ENCODE data around the gene FAM240A. TPM values are rescaled to one million over a fixed set of nuclear protein-coding genes. Genes with fewer than 3 reads are reported as not detected.

The FAM240A gene
- total RNA-seq, 1 experiment from 2014 or later = not detected

GRCh38 chr3:46667657-46668056 is 55.3 kb downstream of the FAM240A start:
- no peak for DNase-seq (ENCODE audit: low read depth)
- in situ Hi-C loops (cut with HindIII; ENCODE audit: low pct_unique_long_range_greater_than_20kb, low sequenced_read_pairs) = no loop called here

DNA sequence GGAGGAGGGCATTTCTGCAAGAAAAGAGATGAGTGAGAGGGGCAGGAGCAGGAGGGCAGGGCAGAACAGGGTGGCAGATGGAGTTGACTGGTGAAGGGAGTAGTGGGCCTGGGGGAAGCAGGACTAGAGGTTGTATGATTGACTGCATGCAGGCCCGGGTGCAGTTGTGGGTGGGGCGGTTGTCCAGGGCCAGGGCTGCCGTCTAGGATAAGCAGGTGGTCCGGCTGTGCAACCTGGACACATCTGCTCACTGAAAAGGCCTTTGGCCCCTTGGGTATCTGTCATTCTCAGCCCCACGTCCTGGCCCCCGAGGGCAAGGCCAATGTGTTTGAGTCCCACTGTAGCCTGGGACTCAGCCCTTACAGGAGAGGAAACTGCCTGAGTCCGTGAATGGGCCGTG is 55.8 kb downstream of the FAM240A start:
- in situ Hi-C loops (cut with HindIII; ENCODE audit: low pct_unique_long_range_greater_than_20kb, low sequenced_read_pairs) = no loop called here
- no peak for DNase-seq (ENCODE audit: low read depth)

DNA sequence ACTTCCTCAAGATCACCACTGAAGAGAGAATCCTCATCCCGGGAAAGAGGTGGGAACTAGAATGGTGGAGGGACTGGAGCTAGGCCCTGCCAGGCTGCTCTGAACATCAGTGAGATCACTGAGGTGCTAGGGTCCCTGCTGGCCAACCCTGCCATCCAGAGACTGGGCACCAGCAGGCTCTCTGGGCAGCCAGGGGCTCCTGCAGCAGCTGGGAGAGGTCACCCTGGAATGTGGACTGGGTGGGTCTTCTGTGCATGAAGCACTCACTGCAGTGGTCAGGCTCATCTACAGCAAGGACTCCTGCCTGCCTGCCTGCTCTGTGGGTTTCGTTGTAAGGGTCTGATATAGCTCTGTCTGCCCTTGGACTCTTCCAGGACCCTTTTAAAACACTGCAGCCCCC is 56.3 kb downstream of the FAM240A start:
- in situ Hi-C loops (cut with HindIII; ENCODE audit: low pct_unique_long_range_greater_than_20kb, low sequenced_read_pairs) = no loop called here
- DNase-seq (ENCODE audit: low read depth) = no peak

DNA sequence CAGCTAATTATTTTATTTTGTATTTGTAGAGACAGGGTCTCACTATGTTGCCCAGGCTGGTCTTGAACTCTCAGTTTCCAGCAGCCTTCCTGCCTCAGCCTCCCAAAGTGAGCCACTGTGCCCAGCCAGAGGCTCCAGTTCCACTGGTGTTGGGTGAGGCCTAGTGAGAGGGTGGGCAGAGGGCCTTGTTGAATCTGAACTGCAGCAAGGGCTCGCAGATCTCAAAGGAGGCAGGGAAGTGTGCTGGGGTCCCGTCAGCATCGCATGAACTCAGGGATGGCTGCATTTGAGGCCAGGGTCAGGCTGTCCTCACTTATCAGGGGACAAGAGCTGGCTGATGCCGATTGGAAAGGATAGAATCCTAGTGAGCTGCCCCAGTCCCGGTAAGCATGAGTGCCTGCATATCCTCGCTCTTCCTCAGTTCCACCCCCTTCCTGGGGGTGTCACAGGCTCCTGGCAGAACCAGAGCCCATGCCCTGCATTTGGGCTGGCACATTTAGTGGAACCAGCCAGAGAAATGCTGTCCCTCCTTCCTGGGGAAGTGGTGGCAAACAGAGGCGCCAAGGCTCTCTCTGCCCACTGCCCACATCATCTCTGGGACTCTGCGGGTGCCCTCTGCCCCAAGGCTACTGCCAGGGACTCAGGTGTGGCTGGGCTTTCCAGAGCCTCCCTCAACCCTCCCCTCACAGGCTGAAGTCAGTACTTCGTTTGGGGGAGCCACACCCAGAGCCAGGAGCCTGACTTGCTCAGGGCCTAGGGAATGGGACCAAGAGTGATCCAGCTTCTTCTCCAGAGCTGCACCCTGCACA is 57.1 kb downstream of the FAM240A start:
- in situ Hi-C loops (cut with HindIII; ENCODE audit: low pct_unique_long_range_greater_than_20kb, low sequenced_read_pairs) = no loop called here
- no peak for DNase-seq (ENCODE audit: low read depth)

- no peak for DNase-seq (ENCODE audit: low read depth)
- in situ Hi-C loops (cut with HindIII; ENCODE audit: low pct_unique_long_range_greater_than_20kb, low sequenced_read_pairs) = no loop called here
Measured at GRCh38 chr3:46670000-46670890, 57.9 kb downstream of the FAM240A start.

GRCh38 chr3:46670891-46671427 is 58.6 kb downstream of the FAM240A start:
- in situ Hi-C loops (cut with HindIII; ENCODE audit: low pct_unique_long_range_greater_than_20kb, low sequenced_read_pairs) = no loop called here
- DNase-seq (ENCODE audit: low read depth) = no peak

- in situ Hi-C loops (cut with HindIII; ENCODE audit: low pct_unique_long_range_greater_than_20kb, low sequenced_read_pairs) = no loop called here
- no peak for DNase-seq (ENCODE audit: low read depth)
Measured at GRCh38 chr3:46671541-46672348, 59.4 kb downstream of the FAM240A start.

GRCh38 chr3:46672349-46672695 is 60.0 kb downstream of the FAM240A start:
- DNase-seq (ENCODE audit: low read depth) = no peak
- in situ Hi-C loops (cut with HindIII; ENCODE audit: low pct_unique_long_range_greater_than_20kb, low sequenced_read_pairs) = no loop called here

- no peak for DNase-seq (ENCODE audit: low read depth)
- in situ Hi-C loops (cut with HindIII; ENCODE audit: low pct_unique_long_range_greater_than_20kb, low sequenced_read_pairs) = no loop called here
Measured at GRCh38 chr3:46673151-46674030, 61.1 kb downstream of the FAM240A start.

GRCh38 chr3:46674031-46674845 is 61.9 kb downstream of the FAM240A start:
- DNase-seq (ENCODE audit: low read depth) = no peak
- in situ Hi-C loops (cut with HindIII; ENCODE audit: low pct_unique_long_range_greater_than_20kb, low sequenced_read_pairs) = no loop called here

DNA sequence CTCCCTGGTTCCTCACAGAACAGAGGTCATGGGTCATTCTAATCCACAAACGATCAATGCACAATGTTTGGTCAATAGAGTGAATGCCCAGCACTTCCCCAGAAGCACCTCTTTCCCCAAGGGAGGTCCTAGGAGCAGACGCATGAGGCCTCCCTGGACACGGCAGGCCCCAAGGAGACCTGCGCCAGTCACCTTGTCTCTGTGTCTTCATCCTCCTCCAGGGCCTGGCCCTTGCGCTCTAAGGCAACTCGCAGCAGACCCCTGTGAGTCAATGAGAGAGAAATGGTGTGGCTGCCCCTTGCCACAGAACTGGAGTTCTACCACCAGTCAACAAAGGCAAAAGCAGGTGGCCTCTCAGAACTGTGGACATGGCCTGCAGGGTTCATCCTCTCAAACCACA is 63.1 kb downstream of the FAM240A start:
- in situ Hi-C loops (cut with HindIII; ENCODE audit: low pct_unique_long_range_greater_than_20kb, low sequenced_read_pairs) = no loop called here
- no peak for DNase-seq (ENCODE audit: low read depth)

Other genes with a start within 250 kb of the FAM240A start
- not detected in 2 replicates for gene CCR5, start 241.6 kb upstream of the FAM240A start, total RNA-seq (2014; rRNA removed; shearing (Covaris generic); ENCODE audit: low replicate concordance)
- not detected in 2 replicates for gene CCRL2, start 205.3 kb upstream of the FAM240A start, total RNA-seq (2014; rRNA removed; shearing (Covaris generic); ENCODE audit: low replicate concordance)
- not detected in 2 replicates for gene LTF, start 147.6 kb upstream of the FAM240A start, total RNA-seq (2014; rRNA removed; shearing (Covaris generic); ENCODE audit: low replicate concordance)
- gene RTP3, start 114.5 kb upstream of the FAM240A start, total RNA-seq (2014; rRNA removed; shearing (Covaris generic); ENCODE audit: low replicate concordance) = not detected in 2 replicates
- not detected in 2 replicates for gene LRRC2, start 46.2 kb upstream of the FAM240A start, total RNA-seq (2014; rRNA removed; shearing (Covaris generic); ENCODE audit: low replicate concordance)
- 2.1 and 3.9 TPM in 2 replicates for gene ALS2CL, start 81.2 kb downstream of the FAM240A start, total RNA-seq (2014; rRNA removed; shearing (Covaris generic); ENCODE audit: low replicate concordance)
- gene TMIE, start 88.9 kb downstream of the FAM240A start, total RNA-seq (2014; rRNA removed; shearing (Covaris generic); ENCODE audit: low replicate concordance) = not detected in 2 replicates
- gene PRSS50, start 105.3 kb downstream of the FAM240A start, total RNA-seq (2014; rRNA removed; shearing (Covaris generic); ENCODE audit: low replicate concordance) = not detected in 2 replicates

All from Caki2 (cell line).